A673 (cell line): ENCODE results near the gene MYO7A. TPM values are rescaled to one million over a fixed set of nuclear protein-coding genes. Genes with fewer than 3 reads are reported as not detected.

Experiments used
- BruUV-seq: library from RNA; stranded (reverse); fragments of 400-500 nt; replicated peaks from 2 replicates; lab custom pipeline; 2021; lab: Mats Ljungman, UMichigan
- CTCF ChIA-PET: fragments of 300-600 bp; sonication (Branson Sonifier 250); formaldehyde crosslinking; loops from one replicate; lab custom pipeline; 2022; ENCODE audit warnings: antibody characterized with exemption; lab: Charles Lee
- POLR2A ChIA-PET: fragments of 300-600 bp; sonication (Branson Sonifier 250); formaldehyde crosslinking; loops from one replicate; lab custom pipeline; 2022; ENCODE audit warnings: antibody characterized with exemption; ENCODE audit not compliant: low non-redundant PET; lab: Charles Lee
- DNase-seq: peaks from one replicate; pipeline ENCODE4 v3.0.0-alpha.2; 2015; ENCODE audit warnings: low spot score
- H3K27ac ChIP-seq: fragments of 200-600 bp; sonication (generic); 2 replicates; pipeline ENCODE4 v1.5.1; 2016; ENCODE audit warnings: mixed run types, low read depth, mild to moderate bottlenecking, mixed read lengths, antibody characterized with exemption, low read length; ENCODE audit not compliant: poor library complexity, severe bottlenecking
- H3K27me3 ChIP-seq: fragments of 200-600 bp; sonication (generic); replicated peaks from 2 replicates; pipeline ENCODE4 v1.6.1; 2017; ENCODE audit warnings: mixed run types, low read depth, mild to moderate bottlenecking, mixed read lengths, antibody characterized with exemption, low read length; ENCODE audit not compliant: insufficient read depth, poor library complexity
- H3K36me3 ChIP-seq: fragments of 200-600 bp; sonication (generic); 2 replicates; pipeline ENCODE4 v1.6.1; 2016; ENCODE audit warnings: mixed run types, mild to moderate bottlenecking, mixed read lengths, antibody characterized with exemption, low read length; ENCODE audit not compliant: insufficient read depth, poor library complexity, severe bottlenecking
- H3K4me1 ChIP-seq: fragments of 200-600 bp; sonication (generic); 2 replicates; pipeline ENCODE4 v1.6.1; 2017; ENCODE audit warnings: mixed run types, mild to moderate bottlenecking, mixed read lengths, antibody characterized with exemption, low read length; ENCODE audit not compliant: insufficient read depth, poor library complexity, severe bottlenecking
- H3K4me3 ChIP-seq: fragments of 200-600 bp; sonication (generic); 2 replicates; pipeline ENCODE4 v1.5.1; 2016; ENCODE audit warnings: low read depth, mixed run types, mild to moderate bottlenecking, mixed read lengths, low read length; ENCODE audit not compliant: poor library complexity, severe bottlenecking
- H3K9me3 ChIP-seq: fragments of 200-600 bp; sonication (generic); 2 replicates; pipeline ENCODE4 v1.6.1; 2016; ENCODE audit warnings: mixed run types, low read depth, mild to moderate bottlenecking, mixed read lengths, antibody characterized with exemption, low read length; ENCODE audit not compliant: poor library complexity, severe bottlenecking
- EZH2 ChIP-seq: fragments of 200-600 bp; sonication (generic); IDR thresholded peaks from 2 replicates; pipeline ENCODE4 v1.6.1; 2017; ENCODE audit warnings: borderline replicate concordance, low read depth, mild to moderate bottlenecking, mixed read lengths, antibody characterized with exemption, low read length; ENCODE audit not compliant: poor library complexity, severe bottlenecking
- intact Hi-C: fragments of 100-400 bp; cut with micrococcal nuclease; formaldehyde crosslinking; loops from one replicate; pipeline ENCODE4 v1.10.0; 2022; ENCODE audit not compliant: unreplicated experiment
- total RNA-seq: library from RNA; stranded (reverse); gene quantifications from 2 replicates; pipeline ENCODE4 v1.2.3, GENCODE V29; 2021
- TF ChIP-seq, protein P1 (sequence below): fragments of 300-800, 200-600 bp; sonication (generic); conservative IDR thresholded peaks from 2 replicates; pipeline ENCODE4 v1.5.1; 2017; ENCODE audit warnings: low read depth, mild to moderate bottlenecking, antibody characterized with exemption, low read length, moderate library complexity, mixed read lengths

MYO7A gene
- total RNA-seq, 1 experiment from 2014 or later, result not detected

- Histone ChIP-seq H3K9me3 (no peaks in the 10 kb centered on the region), H3K27me3 (no peaks in the 10 kb centered on the region), H3K4me3 (no peak overlapping the region), H3K4me1 (peaks cover 5% of the 10 kb centered on the region), H3K36me3 (no peaks in the 10 kb centered on the region), H3K27ac (no peak overlapping the region)
- POLR2A ChIA-PET, result no interaction called here
- no TSS peak for BruUV-seq
- TF ChIP-seq EZH2, result no peak
- TF ChIP-seq, protein P1, sequence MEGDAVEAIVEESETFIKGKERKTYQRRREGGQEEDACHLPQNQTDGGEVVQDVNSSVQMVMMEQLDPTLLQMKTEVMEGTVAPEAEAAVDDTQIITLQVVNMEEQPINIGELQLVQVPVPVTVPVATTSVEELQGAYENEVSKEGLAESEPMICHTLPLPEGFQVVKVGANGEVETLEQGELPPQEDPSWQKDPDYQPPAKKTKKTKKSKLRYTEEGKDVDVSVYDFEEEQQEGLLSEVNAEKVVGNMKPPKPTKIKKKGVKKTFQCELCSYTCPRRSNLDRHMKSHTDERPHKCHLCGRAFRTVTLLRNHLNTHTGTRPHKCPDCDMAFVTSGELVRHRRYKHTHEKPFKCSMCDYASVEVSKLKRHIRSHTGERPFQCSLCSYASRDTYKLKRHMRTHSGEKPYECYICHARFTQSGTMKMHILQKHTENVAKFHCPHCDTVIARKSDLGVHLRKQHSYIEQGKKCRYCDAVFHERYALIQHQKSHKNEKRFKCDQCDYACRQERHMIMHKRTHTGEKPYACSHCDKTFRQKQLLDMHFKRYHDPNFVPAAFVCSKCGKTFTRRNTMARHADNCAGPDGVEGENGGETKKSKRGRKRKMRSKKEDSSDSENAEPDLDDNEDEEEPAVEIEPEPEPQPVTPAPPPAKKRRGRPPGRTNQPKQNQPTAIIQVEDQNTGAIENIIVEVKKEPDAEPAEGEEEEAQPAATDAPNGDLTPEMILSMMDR, result no peak
- no peak for DNase-seq
- intact Hi-C loops, result no loop called here
- CTCF ChIA-PET, result no interaction called here
Observed at GRCh38 chr11:77144196-77144856, 16.3 kb downstream of the MYO7A start.

GRCh38 chr11:77144857-77145428 is 16.9 kb downstream of the MYO7A start:
- no TSS peak for BruUV-seq
- Histone ChIP-seq H3K36me3 (no peaks in the 10 kb centered on the region), H3K9me3 (no peaks in the 10 kb centered on the region), H3K27me3 (no peaks in the 10 kb centered on the region), H3K27ac (no peak overlapping the region), H3K4me3 (no peak overlapping the region), H3K4me1 (peaks cover 5% of the 10 kb centered on the region)
- intact Hi-C loops, result no loop called here
- POLR2A ChIA-PET, result no interaction called here
- no peak for DNase-seq
- TF ChIP-seq EZH2, result no peak
- TF ChIP-seq, protein P1, result no peak
- CTCF ChIA-PET, result no interaction called here

DNA sequence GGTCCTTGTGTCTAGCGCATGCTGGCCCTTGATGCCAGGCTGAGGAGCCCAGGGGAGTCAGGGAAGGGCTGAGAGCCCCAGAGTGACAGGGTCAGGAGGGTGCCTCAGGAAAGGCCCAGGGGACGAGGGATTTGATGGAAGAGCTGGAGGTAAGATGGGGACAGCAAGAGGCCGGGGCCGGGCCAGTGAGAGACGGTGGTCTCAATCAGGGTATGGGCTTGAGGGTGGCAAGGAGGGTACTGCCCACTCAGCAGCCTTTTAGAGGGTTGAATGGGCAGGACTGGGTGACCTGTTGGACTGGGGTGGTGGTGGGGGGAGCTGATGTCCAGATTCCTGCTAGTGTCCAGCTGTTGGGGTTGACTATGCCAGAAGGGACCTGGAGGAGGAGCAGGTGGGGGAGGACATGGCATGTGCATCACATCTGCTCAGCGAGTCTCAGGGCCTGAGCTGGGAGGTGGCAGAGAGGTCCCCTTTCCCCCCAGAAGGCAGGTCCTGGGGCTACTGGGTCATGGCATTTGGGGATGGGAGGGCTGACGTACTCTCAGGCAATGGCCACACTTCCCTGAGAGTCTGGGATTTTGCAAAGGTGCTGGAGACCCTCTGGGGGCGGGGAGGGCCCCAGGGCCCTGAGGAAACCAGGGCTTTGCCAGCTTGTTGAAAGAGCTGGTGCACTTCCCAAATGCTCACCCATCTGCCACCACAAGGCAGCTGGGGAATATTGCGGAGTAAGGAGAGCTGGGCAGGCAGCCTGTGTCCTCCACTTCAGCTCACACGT is 18.4 kb downstream of the MYO7A start:
- CTCF ChIA-PET, result no interaction called here
- no peak for TF ChIP-seq EZH2
- TF ChIP-seq, protein P1, result no peak
- no peaks in the 10 kb centered on the region for H3K36me3 ChIP-seq
- DNase-seq, result no peak
- POLR2A ChIA-PET, result no interaction called here
- H3K4me3 ChIP-seq, result no peak overlapping the region
- BruUV-seq, result no TSS peak
- H3K4me1 ChIP-seq, result peaks cover 5% of the 10 kb centered on the region
- intact Hi-C loops, result no loop called here
- H3K27ac ChIP-seq, result no peak overlapping the region
- H3K9me3 ChIP-seq, result no peaks in the 10 kb centered on the region
- H3K27me3 ChIP-seq, result no peaks in the 10 kb centered on the region
